ENCODE results near the gene TBXAS1. TPM values are rescaled to one million over a fixed set of nuclear protein-coding genes. Genes with fewer than 3 reads are reported as not detected.

Gene TBXAS1
- total and polyA plus RNA-seq, 2 experiments from 2014 or later = 1.3 TPM; not detected in 1

- peaks cover 6% of the 10 kb centered on the region for H3K27me3 Mint-ChIP-seq (ENCODE audit: insufficient read depth, low read depth, poor library complexity)
- H3K9me3 Mint-ChIP-seq = peaks cover 5% of the 10 kb centered on the region
- H3F3A ChIP-seq (replicated peaks; ENCODE audit: low read depth) = no peaks in the 10 kb centered on the region
- no peak overlapping the region for H3K27ac ChIP-seq (ENCODE audit: low read depth)
- H3K4me2 ChIP-seq = no peak overlapping the region
- H2AFZ ChIP-seq = no peak overlapping the region
- H3K9me2 ChIP-seq (ENCODE audit: insufficient read depth) = peaks cover 4% of the 10 kb centered on the region
- DNase-seq (ENCODE audit: low spot score) = no peak
- no peak overlapping the region for H3K27ac Mint-ChIP-seq
- H3K79me2 ChIP-seq (replicated peaks; ENCODE audit: insufficient read depth) = no peaks in the 10 kb centered on the region
- no peaks in the 10 kb centered on the region for H3K36me3 ChIP-seq (ENCODE audit: insufficient read depth)
- H4K20me1 ChIP-seq (replicated peaks; ENCODE audit: insufficient read depth) = no peaks in the 10 kb centered on the region
- H3K27me3 ChIP-seq (ENCODE audit: insufficient read depth) = no peaks in the 10 kb centered on the region
- H3K4me1 Mint-ChIP-seq = peaks cover 4% of the 10 kb centered on the region; the same call in 2 of the 3 replicates
- H3K4me3 Mint-ChIP-seq = no peak overlapping the region
- no peak overlapping the region for H3K4me3 ChIP-seq
- no peak for ATAC-seq
- H3K36me3 Mint-ChIP-seq (ENCODE audit: low read depth) = peaks cover 4% of the 10 kb centered on the region
- no peak for TF ChIP-seq JUNB (IDR thresholded peaks at IDR 0.05; ENCODE audit: unreplicated experiment)
- no peak for TF ChIP-seq POLR2AphosphoS5 (IDR thresholded peaks at IDR 0.05; ENCODE audit: low read depth)
- TF ChIP-seq NANOG (IDR thresholded peaks at IDR 0.05; ENCODE audit: borderline replicate concordance) = no peak
- TF ChIP-seq, protein P1, sequence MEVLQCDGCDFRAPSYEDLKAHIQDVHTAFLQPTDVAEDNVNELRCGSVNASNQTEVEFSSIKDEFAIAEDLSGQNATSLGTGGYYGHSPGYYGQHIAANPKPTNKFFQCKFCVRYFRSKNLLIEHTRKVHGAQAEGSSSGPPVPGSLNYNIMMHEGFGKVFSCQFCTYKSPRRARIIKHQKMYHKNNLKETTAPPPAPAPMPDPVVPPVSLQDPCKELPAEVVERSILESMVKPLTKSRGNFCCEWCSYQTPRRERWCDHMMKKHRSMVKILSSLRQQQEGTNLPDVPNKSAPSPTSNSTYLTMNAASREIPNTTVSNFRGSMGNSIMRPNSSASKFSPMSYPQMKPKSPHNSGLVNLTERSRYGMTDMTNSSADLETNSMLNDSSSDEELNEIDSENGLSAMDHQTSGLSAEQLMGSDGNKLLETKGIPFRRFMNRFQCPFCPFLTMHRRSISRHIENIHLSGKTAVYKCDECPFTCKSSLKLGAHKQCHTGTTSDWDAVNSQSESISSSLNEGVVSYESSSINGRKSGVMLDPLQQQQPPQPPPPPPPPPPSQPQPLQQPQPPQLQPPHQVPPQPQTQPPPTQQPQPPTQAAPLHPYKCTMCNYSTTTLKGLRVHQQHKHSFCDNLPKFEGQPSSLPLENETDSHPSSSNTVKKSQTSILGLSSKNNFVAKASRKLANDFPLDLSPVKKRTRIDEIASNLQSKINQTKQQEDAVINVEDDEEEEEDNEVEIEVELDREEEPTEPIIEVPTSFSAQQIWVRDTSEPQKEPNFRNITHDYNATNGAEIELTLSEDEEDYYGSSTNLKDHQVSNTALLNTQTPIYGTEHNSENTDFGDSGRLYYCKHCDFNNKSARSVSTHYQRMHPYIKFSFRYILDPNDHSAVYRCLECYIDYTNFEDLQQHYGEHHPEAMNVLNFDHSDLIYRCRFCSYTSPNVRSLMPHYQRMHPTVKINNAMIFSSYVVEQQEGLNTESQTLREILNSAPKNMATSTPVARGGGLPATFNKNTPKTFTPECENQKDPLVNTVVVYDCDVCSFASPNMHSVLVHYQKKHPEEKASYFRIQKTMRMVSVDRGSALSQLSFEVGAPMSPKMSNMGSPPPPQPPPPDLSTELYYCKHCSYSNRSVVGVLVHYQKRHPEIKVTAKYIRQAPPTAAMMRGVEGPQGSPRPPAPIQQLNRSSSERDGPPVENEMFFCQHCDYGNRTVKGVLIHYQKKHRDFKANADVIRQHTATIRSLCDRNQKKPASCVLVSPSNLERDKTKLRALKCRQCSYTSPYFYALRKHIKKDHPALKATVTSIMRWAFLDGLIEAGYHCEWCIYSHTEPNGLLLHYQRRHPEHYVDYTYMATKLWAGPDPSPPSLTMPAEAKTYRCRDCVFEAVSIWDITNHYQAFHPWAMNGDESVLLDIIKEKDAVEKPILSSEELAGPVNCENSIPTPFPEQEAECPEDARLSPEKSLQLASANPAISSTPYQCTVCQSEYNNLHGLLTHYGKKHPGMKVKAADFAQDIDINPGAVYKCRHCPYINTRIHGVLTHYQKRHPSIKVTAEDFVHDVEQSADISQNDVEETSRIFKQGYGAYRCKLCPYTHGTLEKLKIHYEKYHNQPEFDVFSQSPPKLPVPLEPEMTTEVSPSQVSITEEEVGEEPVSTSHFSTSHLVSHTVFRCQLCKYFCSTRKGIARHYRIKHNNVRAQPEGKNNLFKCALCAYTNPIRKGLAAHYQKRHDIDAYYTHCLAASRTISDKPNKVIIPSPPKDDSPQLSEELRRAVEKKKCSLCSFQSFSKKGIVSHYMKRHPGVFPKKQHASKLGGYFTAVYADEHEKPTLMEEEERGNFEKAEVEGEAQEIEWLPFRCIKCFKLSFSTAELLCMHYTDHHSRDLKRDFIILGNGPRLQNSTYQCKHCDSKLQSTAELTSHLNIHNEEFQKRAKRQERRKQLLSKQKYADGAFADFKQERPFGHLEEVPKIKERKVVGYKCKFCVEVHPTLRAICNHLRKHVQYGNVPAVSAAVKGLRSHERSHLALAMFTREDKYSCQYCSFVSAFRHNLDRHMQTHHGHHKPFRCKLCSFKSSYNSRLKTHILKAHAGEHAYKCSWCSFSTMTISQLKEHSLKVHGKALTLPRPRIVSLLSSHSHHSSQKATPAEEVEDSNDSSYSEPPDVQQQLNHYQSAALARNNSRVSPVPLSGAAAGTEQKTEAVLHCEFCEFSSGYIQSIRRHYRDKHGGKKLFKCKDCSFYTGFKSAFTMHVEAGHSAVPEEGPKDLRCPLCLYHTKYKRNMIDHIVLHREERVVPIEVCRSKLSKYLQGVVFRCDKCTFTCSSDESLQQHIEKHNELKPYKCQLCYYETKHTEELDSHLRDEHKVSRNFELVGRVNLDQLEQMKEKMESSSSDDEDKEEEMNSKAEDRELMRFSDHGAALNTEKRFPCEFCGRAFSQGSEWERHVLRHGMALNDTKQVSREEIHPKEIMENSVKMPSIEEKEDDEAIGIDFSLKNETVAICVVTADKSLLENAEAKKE (CRISPR knock-in tag; IDR thresholded peaks at IDR 0.05) = no peak
- no peak for TF ChIP-seq STAT1 (IDR thresholded peaks at IDR 0.05; ENCODE audit: unreplicated experiment)
- TF ChIP-seq ZNF331 (CRISPR knock-in tag; IDR thresholded peaks at IDR 0.05; ENCODE audit: low read depth) = no peak
- no peak for TF ChIP-seq EZH2 (IDR thresholded peaks at IDR 0.05; ENCODE audit: low read depth, unreplicated experiment)
- no peak for TF ChIP-seq CREB1 (CRISPR knock-in tag; IDR thresholded peaks at IDR 0.05; ENCODE audit: low read depth)
- no peak for TF ChIP-seq ZNF114 (CRISPR knock-in tag; IDR thresholded peaks at IDR 0.05)
- TF ChIP-seq, protein P2, sequence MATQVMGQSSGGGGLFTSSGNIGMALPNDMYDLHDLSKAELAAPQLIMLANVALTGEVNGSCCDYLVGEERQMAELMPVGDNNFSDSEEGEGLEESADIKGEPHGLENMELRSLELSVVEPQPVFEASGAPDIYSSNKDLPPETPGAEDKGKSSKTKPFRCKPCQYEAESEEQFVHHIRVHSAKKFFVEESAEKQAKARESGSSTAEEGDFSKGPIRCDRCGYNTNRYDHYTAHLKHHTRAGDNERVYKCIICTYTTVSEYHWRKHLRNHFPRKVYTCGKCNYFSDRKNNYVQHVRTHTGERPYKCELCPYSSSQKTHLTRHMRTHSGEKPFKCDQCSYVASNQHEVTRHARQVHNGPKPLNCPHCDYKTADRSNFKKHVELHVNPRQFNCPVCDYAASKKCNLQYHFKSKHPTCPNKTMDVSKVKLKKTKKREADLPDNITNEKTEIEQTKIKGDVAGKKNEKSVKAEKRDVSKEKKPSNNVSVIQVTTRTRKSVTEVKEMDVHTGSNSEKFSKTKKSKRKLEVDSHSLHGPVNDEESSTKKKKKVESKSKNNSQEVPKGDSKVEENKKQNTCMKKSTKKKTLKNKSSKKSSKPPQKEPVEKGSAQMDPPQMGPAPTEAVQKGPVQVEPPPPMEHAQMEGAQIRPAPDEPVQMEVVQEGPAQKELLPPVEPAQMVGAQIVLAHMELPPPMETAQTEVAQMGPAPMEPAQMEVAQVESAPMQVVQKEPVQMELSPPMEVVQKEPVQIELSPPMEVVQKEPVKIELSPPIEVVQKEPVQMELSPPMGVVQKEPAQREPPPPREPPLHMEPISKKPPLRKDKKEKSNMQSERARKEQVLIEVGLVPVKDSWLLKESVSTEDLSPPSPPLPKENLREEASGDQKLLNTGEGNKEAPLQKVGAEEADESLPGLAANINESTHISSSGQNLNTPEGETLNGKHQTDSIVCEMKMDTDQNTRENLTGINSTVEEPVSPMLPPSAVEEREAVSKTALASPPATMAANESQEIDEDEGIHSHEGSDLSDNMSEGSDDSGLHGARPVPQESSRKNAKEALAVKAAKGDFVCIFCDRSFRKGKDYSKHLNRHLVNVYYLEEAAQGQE (IDR thresholded peaks at IDR 0.05; ENCODE audit: unreplicated experiment) = no peak
- TF ChIP-seq ETS1 (IDR thresholded peaks at IDR 0.05) = no peak
- TF ChIP-seq EZH2phosphoT487 (IDR thresholded peaks at IDR 0.05; ENCODE audit: unreplicated experiment) = no peak
- TF ChIP-seq CTCF (conservative IDR thresholded peaks at IDR 0.05; ENCODE audit: low read depth in 2 of 2) = no peak
- no peaks in the 10 kb centered on the region for H3K4me1 ChIP-seq (ENCODE audit: insufficient read depth)
These were observed 31.5 kb upstream of the TBXAS1 start for GRCh38 chr7:139797607-139798006.
